Fibroblast of lung (primary cell): ENCODE measurements around the gene GLIS1. TPM values are rescaled to one million over a fixed set of nuclear protein-coding genes. Genes with fewer than 3 reads are reported as not detected.

Source experiments
- DNase-seq, 2 donors: peaks; one replicate each; pipeline versions ENCODE4 v3.0.0 to v3.0.0-alpha.2; 2010; ENCODE audit warnings: low read depth in 2 of 2
- H2AFZ ChIP-seq: 2 replicates; pipeline ENCODE4 v1.5.1; 2012; ENCODE audit warnings: low read length, control low read depth, inconsistent platforms
- H3K27ac ChIP-seq: 2 replicates; pipeline ENCODE4 v1.5.1; 2011; ENCODE audit warnings: low read length, control low read depth; ENCODE audit not compliant: insufficient read depth
- H3K27me3 ChIP-seq: 2 replicates; pipeline ENCODE4 v1.5.1; 2011; ENCODE audit warnings: mild to moderate bottlenecking, low read length; ENCODE audit not compliant: control insufficient read depth, insufficient read depth
- H3K36me3 ChIP-seq: 2 replicates; pipeline ENCODE4 v1.5.1; 2011; ENCODE audit warnings: low read length; ENCODE audit not compliant: control insufficient read depth, insufficient read depth
- H3K4me1 ChIP-seq: 2 replicates; pipeline ENCODE4 v1.5.1; 2011; ENCODE audit warnings: low read length; ENCODE audit not compliant: control insufficient read depth, insufficient read depth; ENCODE audit errors: extremely low read depth
- H3K4me2 ChIP-seq: 2 replicates; pipeline ENCODE4 v1.5.1; 2011; ENCODE audit warnings: low read length, control low read depth; ENCODE audit not compliant: insufficient read depth; ENCODE audit errors: extremely low read depth
- H3K4me3 ChIP-seq, 4 experiments: fragments of 200-600 bp in 1 of 4; sonication (generic) in 1 of 4; replicated peaks in 1 of 4; 2 replicates each; pipeline ENCODE4 v1.5.1; 2011 to 2016; ENCODE audit warnings: low read length in 4 of 4, low read depth in 3 of 4, mild to moderate bottlenecking in 3 of 4, control low read depth in 2 of 4, inconsistent platforms in 1 of 4, mixed read lengths in 1 of 4; ENCODE audit not compliant: insufficient read depth in 1 of 4; ENCODE audit errors: control extremely low read depth in 1 of 4
- H3K79me2 ChIP-seq: 2 replicates; pipeline ENCODE4 v1.5.1; 2012; ENCODE audit warnings: mild to moderate bottlenecking, low read length, inconsistent platforms; ENCODE audit not compliant: control insufficient read depth, insufficient read depth
- H3K9ac ChIP-seq: 2 replicates; pipeline ENCODE4 v1.5.1; 2011; ENCODE audit warnings: mild to moderate bottlenecking, low read length, control low read depth; ENCODE audit not compliant: insufficient read depth
- H3K9me3 ChIP-seq: 2 replicates; pipeline ENCODE4 v1.5.1; 2012; ENCODE audit warnings: low read depth, low read length; ENCODE audit not compliant: control insufficient read depth, insufficient read depth
- H4K20me1 ChIP-seq: 2 replicates; pipeline ENCODE4 v1.5.1; 2011; ENCODE audit warnings: low read length; ENCODE audit not compliant: control insufficient read depth, insufficient read depth; ENCODE audit errors: extremely low read depth
- EZH2 ChIP-seq: IDR thresholded peaks from 2 replicates; pipeline ENCODE4 v1.5.1; 2012; ENCODE audit warnings: low read length, control low read depth, mild to moderate bottlenecking; ENCODE audit errors: missing control alignments
- polyA plus RNA-seq, 2 donors: library from polyadenylated mRNA; depleted of rRNA in 1 of 2; stranded (reverse) in 1 of 2; unstranded in 1 of 2; fragments of >200 nt; gene quantifications; 2 replicates each; pipeline ENCODE4 v1.2.1, GENCODE V29; 2011 to 2012; ENCODE audit warnings: missing spikeins in 1 of 2
- total RNA-seq: library from RNA; depleted of rRNA; stranded (reverse); fragments of >200 nt; gene quantifications from 2 replicates; pipeline ENCODE4 v1.2.1, GENCODE V29; 2014
- TF ChIP-seq, protein P1 (sequence below), 2 donors: IDR thresholded peaks in 1 of 2; conservative IDR thresholded peaks in 1 of 2; 1 replicate in 1 of 2; 2 replicates in 1 of 2; pipeline ENCODE4 v1.5.1; 2011 to 2012; ENCODE audit warnings: low read length in 2 of 2, control low read depth in 1 of 2, inconsistent platforms in 1 of 2, low read depth in 1 of 2, mild to moderate bottlenecking in 1 of 2

GLIS1 gene
- total and polyA plus RNA-seq, 2 donors (not counting 1 experiment from before 2014, with no cell fraction given): under 0.01 to 0.05 TPM

DNA sequence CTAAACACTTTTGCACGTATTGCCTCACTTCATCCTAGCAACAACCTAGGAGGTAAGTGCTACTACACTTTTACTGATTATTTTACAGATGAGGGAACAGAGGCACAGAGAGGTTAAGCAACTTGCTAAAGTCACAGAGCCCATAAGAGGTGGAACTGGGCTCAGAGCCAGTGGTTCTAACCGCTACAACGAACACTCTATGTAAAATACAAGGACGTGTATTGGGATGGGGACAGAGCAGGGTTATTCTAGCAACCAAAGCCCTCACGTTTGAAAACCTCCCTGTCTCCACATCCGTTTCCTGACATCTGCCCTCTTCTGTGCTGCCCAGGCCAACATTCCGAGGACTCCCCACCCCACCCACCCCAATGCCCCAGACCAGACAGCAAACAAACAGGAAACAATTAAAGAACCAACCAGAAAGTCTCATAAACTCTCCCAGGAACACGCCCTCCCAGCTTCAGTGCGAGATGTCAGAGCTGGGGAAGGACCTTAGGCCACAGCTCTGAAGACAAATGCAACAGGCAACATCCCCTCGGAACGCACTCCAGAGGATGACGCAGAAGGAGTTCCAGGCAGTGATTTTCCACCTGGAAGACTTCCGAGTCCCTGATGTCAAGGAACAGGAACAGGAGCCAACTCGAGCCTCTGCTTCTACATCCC, 41.1 kb downstream of the GLIS1 start:
- Histone ChIP-seq H3K27me3 (no peaks in the 10 kb centered on the region), H3K27ac (no peak overlapping the region), H3K4me2 (no peak overlapping the region), H3K79me2 (no peaks in the 10 kb centered on the region), H3K4me3 (no peak overlapping the region), H3K4me1 (no peaks in the 10 kb centered on the region), H4K20me1 (no peaks in the 10 kb centered on the region), H3K9me3 (no peaks in the 10 kb centered on the region), H3K36me3 (no peaks in the 10 kb centered on the region), H2AFZ (no peak overlapping the region), H3K9ac (no peak overlapping the region)
- TF ChIP-seq EZH2: no peak
- TF ChIP-seq, protein P1, sequence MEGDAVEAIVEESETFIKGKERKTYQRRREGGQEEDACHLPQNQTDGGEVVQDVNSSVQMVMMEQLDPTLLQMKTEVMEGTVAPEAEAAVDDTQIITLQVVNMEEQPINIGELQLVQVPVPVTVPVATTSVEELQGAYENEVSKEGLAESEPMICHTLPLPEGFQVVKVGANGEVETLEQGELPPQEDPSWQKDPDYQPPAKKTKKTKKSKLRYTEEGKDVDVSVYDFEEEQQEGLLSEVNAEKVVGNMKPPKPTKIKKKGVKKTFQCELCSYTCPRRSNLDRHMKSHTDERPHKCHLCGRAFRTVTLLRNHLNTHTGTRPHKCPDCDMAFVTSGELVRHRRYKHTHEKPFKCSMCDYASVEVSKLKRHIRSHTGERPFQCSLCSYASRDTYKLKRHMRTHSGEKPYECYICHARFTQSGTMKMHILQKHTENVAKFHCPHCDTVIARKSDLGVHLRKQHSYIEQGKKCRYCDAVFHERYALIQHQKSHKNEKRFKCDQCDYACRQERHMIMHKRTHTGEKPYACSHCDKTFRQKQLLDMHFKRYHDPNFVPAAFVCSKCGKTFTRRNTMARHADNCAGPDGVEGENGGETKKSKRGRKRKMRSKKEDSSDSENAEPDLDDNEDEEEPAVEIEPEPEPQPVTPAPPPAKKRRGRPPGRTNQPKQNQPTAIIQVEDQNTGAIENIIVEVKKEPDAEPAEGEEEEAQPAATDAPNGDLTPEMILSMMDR (conservative IDR thresholded peaks at IDR 0.05 in 1 of 2, IDR thresholded peaks at IDR 0.05 in 1 of 2; ENCODE audit: low read depth in 1 of 2, low read length in 2 of 2): no peak
- DNase-seq: peak; percentile 34 to 66

DNA sequence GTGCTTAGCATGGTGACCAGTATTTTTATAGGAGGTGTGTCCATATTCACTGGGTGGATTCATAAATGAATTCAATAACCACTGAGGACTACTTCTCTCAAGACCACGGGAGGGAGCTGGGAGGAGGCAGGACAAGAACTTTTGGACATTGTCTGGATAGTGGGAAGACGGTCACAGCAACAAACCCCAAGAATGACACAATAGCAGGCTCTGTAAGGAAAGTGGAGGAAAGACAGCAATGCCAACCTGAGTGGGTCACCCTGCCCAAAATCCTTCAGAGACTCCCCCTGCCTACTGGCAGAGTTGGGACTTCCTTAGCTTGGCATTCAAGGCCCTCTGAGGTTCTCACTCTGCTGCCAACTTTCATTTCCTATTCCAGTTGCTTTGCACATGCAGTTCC, 42.0 kb downstream of the GLIS1 start:
- Histone ChIP-seq H3K79me2 (no peaks in the 10 kb centered on the region), H3K4me1 (no peaks in the 10 kb centered on the region)
- no peak for TF ChIP-seq EZH2
- TF ChIP-seq, protein P1 (conservative IDR thresholded peaks at IDR 0.05 in 1 of 2, IDR thresholded peaks at IDR 0.05 in 1 of 2; ENCODE audit: low read depth in 1 of 2, low read length in 2 of 2): no peak

DNA sequence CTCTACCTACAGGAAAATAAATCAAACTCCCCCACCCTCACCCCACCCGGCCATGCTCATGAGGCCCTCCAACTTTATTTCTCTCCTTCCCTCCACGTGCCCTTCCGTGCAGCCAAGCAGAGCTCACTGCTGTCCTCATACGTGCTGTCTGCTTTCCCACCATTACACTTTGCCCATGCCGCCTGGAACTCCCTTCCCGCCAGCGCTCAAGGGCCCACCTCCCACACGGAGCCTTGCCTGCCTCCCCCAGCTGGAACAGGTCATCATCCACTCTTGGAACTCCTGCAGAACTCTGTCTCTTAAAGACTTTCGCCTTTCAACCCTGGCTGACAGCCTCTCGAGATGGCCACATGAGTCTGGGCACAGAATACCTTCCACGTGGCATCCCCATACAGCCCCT, 42.4 kb downstream of the GLIS1 start:
- Histone ChIP-seq H3K27ac (no peak overlapping the region), H3K4me1 (no peaks in the 10 kb centered on the region), H3K36me3 (no peaks in the 10 kb centered on the region), H3K4me2 (no peak overlapping the region), H3K4me3 (no peak overlapping the region), H3K9me3 (no peaks in the 10 kb centered on the region), H3K27me3 (no peaks in the 10 kb centered on the region), H3K9ac (no peak overlapping the region), H4K20me1 (no peaks in the 10 kb centered on the region), H2AFZ (no peak overlapping the region), H3K79me2 (no peaks in the 10 kb centered on the region)
- no peak for TF ChIP-seq EZH2
- TF ChIP-seq, protein P1 (conservative IDR thresholded peaks at IDR 0.05 in 1 of 2, IDR thresholded peaks at IDR 0.05 in 1 of 2; ENCODE audit: low read depth in 1 of 2, low read length in 2 of 2): no peak
- DNase-seq: no peak

More for the DNA sequence above, 42.0 kb downstream of the GLIS1 start:
- no peak overlapping the region for H3K4me3 ChIP-seq
- no peak for DNase-seq
- H3K36me3 ChIP-seq: no peaks in the 10 kb centered on the region
- no peak overlapping the region for H3K9ac ChIP-seq
- H3K9me3 ChIP-seq: no peaks in the 10 kb centered on the region
- no peaks in the 10 kb centered on the region for H3K27me3 ChIP-seq
- H4K20me1 ChIP-seq: no peaks in the 10 kb centered on the region
- H3K27ac ChIP-seq: no peak overlapping the region
- H2AFZ ChIP-seq: no peak overlapping the region
- no peak overlapping the region for H3K4me2 ChIP-seq
